Measurements from ENCODE around the gene NANOS3. TPM values are rescaled to one million over a fixed set of nuclear protein-coding genes. Genes with fewer than 3 reads are reported as not detected.

Gene NANOS3
- total RNA-seq, 1 experiment from 2014 or later: 1.1 TPM

DNA sequence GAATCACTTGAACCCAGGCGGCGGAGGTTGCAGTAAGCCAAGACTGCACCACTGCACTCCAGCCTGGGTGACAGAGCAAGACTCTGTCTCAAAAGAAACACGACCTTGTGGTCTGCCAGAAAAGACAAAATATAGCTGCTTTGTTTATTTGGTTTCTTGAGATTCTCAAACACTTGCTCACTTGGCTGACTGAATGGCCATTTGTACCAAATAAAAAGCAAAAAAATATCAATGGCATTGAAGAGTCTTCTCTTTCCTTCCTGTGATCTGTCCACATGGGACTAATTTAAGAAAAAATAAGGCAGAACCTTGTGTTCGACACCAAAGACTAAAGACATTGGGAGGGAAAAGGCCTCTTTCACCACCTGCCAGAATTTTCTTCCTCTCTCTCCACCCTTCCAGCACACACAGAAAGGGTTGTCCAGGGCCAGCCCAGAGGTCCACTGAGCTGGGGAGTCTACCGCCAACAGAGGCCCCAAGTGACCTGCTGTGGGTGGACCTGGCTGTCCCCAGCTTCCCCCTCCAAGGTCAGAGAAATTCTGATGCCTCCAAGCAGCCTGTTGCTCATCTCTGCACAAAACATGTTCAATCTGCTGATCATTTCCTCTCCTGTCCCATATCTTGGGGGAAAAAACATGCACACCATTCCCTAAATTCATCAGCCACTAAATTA, 23.1 kb downstream of the NANOS3 start (continued):
- TF ChIP-seq, protein P1, sequence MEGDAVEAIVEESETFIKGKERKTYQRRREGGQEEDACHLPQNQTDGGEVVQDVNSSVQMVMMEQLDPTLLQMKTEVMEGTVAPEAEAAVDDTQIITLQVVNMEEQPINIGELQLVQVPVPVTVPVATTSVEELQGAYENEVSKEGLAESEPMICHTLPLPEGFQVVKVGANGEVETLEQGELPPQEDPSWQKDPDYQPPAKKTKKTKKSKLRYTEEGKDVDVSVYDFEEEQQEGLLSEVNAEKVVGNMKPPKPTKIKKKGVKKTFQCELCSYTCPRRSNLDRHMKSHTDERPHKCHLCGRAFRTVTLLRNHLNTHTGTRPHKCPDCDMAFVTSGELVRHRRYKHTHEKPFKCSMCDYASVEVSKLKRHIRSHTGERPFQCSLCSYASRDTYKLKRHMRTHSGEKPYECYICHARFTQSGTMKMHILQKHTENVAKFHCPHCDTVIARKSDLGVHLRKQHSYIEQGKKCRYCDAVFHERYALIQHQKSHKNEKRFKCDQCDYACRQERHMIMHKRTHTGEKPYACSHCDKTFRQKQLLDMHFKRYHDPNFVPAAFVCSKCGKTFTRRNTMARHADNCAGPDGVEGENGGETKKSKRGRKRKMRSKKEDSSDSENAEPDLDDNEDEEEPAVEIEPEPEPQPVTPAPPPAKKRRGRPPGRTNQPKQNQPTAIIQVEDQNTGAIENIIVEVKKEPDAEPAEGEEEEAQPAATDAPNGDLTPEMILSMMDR (IDR thresholded peaks at IDR 0.05): no peak
- TF ChIP-seq SP1 (CRISPR knock-in tag; conservative IDR thresholded peaks at IDR 0.05) (no peak), CREM (CRISPR knock-in tag; IDR thresholded peaks at IDR 0.05) (no peak), GABPB1 (CRISPR knock-in tag; IDR thresholded peaks at IDR 0.05) (no peak), PRRX2 (CRISPR knock-in tag; IDR thresholded peaks at IDR 0.05) (no peak)
- TF ChIP-seq, protein P2, sequence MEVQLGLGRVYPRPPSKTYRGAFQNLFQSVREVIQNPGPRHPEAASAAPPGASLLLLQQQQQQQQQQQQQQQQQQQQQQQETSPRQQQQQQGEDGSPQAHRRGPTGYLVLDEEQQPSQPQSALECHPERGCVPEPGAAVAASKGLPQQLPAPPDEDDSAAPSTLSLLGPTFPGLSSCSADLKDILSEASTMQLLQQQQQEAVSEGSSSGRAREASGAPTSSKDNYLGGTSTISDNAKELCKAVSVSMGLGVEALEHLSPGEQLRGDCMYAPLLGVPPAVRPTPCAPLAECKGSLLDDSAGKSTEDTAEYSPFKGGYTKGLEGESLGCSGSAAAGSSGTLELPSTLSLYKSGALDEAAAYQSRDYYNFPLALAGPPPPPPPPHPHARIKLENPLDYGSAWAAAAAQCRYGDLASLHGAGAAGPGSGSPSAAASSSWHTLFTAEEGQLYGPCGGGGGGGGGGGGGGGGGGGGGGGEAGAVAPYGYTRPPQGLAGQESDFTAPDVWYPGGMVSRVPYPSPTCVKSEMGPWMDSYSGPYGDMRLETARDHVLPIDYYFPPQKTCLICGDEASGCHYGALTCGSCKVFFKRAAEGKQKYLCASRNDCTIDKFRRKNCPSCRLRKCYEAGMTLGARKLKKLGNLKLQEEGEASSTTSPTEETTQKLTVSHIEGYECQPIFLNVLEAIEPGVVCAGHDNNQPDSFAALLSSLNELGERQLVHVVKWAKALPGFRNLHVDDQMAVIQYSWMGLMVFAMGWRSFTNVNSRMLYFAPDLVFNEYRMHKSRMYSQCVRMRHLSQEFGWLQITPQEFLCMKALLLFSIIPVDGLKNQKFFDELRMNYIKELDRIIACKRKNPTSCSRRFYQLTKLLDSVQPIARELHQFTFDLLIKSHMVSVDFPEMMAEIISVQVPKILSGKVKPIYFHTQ (CRISPR knock-in tag; IDR thresholded peaks at IDR 0.05): no peak

DNA sequence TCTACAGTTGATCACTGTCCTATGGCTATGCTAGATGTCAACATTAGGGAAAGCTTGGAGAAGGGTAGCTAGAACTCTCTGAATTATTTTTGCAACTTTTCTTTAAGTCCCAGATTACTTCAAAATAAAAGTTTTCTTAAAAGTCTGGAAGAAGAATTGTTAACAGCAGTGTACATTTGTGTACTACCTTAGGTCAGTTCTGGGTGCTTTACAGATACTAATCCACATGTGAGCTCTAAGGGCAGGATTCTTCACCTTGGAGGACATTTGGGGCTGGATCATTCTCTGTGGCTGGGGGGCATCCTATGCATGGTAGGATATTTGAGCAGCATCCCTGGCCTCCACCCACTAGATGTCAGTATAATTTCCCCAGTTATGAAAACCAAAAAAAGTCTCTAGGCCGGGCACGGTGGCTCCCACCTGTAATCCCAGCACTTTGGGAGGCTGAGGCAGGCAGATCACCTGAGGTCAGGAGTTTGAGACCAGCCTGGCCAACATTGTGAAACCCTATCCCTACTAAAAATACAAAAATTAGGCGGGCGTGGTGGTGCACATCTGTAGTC, 26.1 kb downstream of the NANOS3 start:
- Mint-ChIP-seq H3K27ac (no peak overlapping the region), H3K4me1 (peaks cover 9% of the 10 kb centered on the region), H3K9me3 (no peaks in the 10 kb centered on the region), H3K27me3 (ENCODE audit: low read depth) (peaks cover 20% of the 10 kb centered on the region), H3K36me3 (no peaks in the 10 kb centered on the region), H3K4me3 (no peak overlapping the region)
- POLR2A ChIA-PET: no interaction called here
- TF ChIP-seq, protein P3, sequence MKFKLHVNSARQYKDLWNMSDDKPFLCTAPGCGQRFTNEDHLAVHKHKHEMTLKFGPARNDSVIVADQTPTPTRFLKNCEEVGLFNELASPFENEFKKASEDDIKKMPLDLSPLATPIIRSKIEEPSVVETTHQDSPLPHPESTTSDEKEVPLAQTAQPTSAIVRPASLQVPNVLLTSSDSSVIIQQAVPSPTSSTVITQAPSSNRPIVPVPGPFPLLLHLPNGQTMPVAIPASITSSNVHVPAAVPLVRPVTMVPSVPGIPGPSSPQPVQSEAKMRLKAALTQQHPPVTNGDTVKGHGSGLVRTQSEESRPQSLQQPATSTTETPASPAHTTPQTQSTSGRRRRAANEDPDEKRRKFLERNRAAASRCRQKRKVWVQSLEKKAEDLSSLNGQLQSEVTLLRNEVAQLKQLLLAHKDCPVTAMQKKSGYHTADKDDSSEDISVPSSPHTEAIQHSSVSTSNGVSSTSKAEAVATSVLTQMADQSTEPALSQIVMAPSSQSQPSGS (CRISPR knock-in tag; IDR thresholded peaks at IDR 0.05; ENCODE audit: borderline replicate concordance, low read depth): no peak
- TF ChIP-seq TCF7 (CRISPR knock-in tag; IDR thresholded peaks at IDR 0.05; ENCODE audit: low read depth) (no peak), RORB (CRISPR knock-in tag; IDR thresholded peaks at IDR 0.05) (no peak), ZBTB21 (CRISPR knock-in tag; IDR thresholded peaks at IDR 0.05; ENCODE audit: borderline replicate concordance) (no peak), SP1 (CRISPR knock-in tag; conservative IDR thresholded peaks at IDR 0.05) (no peak), NR3C1 (CRISPR knock-in tag; conservative IDR thresholded peaks at IDR 0.05; ENCODE audit: low read depth) (no peak), KAT7 (CRISPR knock-in tag; IDR thresholded peaks at IDR 0.05; ENCODE audit: borderline replicate concordance) (no peak), GABPB1 (CRISPR knock-in tag; IDR thresholded peaks at IDR 0.05) (no peak), CREM (CRISPR knock-in tag; IDR thresholded peaks at IDR 0.05) (no peak), EMX1 (CRISPR knock-in tag; IDR thresholded peaks at IDR 0.05) (no peak), ZNF317 (CRISPR knock-in tag; IDR thresholded peaks at IDR 0.05; ENCODE audit: borderline replicate concordance, low read depth) (no peak), ZNF121 (CRISPR knock-in tag; IDR thresholded peaks at IDR 0.05) (no peak), ZNF219 (CRISPR knock-in tag; IDR thresholded peaks at IDR 0.05; ENCODE audit: borderline replicate concordance) (no peak), RELA (CRISPR knock-in tag; IDR thresholded peaks at IDR 0.05; ENCODE audit: borderline replicate concordance) (no peak), CBFB (CRISPR knock-in tag; IDR thresholded peaks at IDR 0.05; ENCODE audit: low read depth) (no peak), TEAD4 (CRISPR knock-in tag; IDR thresholded peaks at IDR 0.05) (no peak), ETV6 (CRISPR knock-in tag; IDR thresholded peaks at IDR 0.05) (no peak)
- TF ChIP-seq, protein P4, sequence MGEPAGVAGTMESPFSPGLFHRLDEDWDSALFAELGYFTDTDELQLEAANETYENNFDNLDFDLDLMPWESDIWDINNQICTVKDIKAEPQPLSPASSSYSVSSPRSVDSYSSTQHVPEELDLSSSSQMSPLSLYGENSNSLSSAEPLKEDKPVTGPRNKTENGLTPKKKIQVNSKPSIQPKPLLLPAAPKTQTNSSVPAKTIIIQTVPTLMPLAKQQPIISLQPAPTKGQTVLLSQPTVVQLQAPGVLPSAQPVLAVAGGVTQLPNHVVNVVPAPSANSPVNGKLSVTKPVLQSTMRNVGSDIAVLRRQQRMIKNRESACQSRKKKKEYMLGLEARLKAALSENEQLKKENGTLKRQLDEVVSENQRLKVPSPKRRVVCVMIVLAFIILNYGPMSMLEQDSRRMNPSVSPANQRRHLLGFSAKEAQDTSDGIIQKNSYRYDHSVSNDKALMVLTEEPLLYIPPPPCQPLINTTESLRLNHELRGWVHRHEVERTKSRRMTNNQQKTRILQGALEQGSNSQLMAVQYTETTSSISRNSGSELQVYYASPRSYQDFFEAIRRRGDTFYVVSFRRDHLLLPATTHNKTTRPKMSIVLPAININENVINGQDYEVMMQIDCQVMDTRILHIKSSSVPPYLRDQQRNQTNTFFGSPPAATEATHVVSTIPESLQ (CRISPR knock-in tag; IDR thresholded peaks at IDR 0.05): no peak
- TF ChIP-seq, protein P5, sequence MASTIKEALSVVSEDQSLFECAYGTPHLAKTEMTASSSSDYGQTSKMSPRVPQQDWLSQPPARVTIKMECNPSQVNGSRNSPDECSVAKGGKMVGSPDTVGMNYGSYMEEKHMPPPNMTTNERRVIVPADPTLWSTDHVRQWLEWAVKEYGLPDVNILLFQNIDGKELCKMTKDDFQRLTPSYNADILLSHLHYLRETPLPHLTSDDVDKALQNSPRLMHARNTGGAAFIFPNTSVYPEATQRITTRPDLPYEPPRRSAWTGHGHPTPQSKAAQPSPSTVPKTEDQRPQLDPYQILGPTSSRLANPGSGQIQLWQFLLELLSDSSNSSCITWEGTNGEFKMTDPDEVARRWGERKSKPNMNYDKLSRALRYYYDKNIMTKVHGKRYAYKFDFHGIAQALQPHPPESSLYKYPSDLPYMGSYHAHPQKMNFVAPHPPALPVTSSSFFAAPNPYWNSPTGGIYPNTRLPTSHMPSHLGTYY (CRISPR knock-in tag; IDR thresholded peaks at IDR 0.05): no peak
- TF ChIP-seq, protein P6, sequence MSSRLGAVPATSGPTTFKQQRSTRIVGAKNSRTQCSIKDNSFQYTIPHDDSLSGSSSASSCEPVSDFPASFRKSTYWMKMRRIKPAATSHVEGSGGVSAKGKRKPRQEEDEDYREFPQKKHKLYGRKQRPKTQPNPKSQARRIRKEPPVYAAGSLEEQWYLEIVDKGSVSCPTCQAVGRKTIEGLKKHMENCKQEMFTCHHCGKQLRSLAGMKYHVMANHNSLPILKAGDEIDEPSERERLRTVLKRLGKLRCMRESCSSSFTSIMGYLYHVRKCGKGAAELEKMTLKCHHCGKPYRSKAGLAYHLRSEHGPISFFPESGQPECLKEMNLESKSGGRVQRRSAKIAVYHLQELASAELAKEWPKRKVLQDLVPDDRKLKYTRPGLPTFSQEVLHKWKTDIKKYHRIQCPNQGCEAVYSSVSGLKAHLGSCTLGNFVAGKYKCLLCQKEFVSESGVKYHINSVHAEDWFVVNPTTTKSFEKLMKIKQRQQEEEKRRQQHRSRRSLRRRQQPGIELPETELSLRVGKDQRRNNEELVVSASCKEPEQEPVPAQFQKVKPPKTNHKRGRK (CRISPR knock-in tag; IDR thresholded peaks at IDR 0.05; ENCODE audit: borderline replicate concordance): no peak
- CTCF ChIA-PET: interaction anchor here (0.6 to 2.2 kb wide), 14 partner anchors 9 to 569 kb away, joined by 3 to 12 read pairs (median 4); no protein-coding TSS in a partner anchor
- DNase-seq (ENCODE audit: low spot score) (no peak), ATAC-seq (no peak; the same call in 1 of the 2 replicates)

All from WTC11 (cell line).